Stimulated activated naive CD8-positive, alpha-beta T cell treated with anti-CD3 and anti-CD28 coated beads, Interleukin-15, Interleukin-2, amounts not matched to agents 100 ng/mL and 50 ng/mL, for 24 hours (primary cell): ENCODE data around the gene CDK5R2.
A peak's percentile ranks its signal among the peaks of the same experiment; 100 is the strongest.

Experiments
- H3K27ac Mint-ChIP-seq: one replicate; pipeline ENCODE4 v1.8.0; 2021; ENCODE audit warnings: mild to moderate bottlenecking, mixed read lengths
- H3K27me3 Mint-ChIP-seq: one replicate; pipeline ENCODE4 v1.8.0; 2021; ENCODE audit warnings: mixed read lengths
- H3K36me3 Mint-ChIP-seq: one replicate; pipeline ENCODE4 v1.8.0; 2021; ENCODE audit warnings: low read depth, mixed read lengths
- H3K4me1 Mint-ChIP-seq: one replicate; pipeline ENCODE4 v1.8.0; 2021; ENCODE audit warnings: low read depth, mixed read lengths
- H3K4me3 Mint-ChIP-seq: one replicate; pipeline ENCODE4 v1.8.0; 2021; ENCODE audit warnings: mild to moderate bottlenecking, mixed read lengths
- H3K9me3 Mint-ChIP-seq: one replicate; pipeline ENCODE4 v1.8.0; 2021; ENCODE audit warnings: mixed read lengths

Gene CDK5R2

DNA sequence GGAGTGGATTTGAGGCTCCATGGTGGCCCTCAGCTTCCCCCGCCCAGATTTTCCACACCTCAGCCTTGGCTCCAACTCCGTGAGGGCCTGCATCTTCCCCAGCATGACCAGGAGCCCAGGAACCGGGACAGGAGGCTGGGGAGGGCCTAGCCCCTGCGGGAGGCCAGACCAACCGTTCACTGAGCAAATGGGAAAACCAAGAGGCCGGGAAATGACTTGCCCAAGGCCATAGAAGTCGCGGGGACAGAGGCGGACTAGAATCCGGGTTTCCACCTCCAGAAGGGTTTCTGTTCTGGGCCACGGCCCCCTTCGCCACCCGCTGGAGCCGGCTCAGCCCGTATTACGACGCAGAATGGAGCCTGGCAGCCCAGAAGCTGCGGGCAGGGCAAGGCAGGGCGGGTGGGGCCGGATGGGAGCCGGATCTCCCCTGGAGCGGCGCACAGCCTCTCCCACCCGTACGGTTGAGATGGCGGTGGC, 41.7 kb downstream of the CDK5R2 start:
- Mint-ChIP-seq H3K4me1 (peaks cover 19% of the 10 kb centered on the region), H3K9me3 (no peaks in the 10 kb centered on the region), H3K36me3 (no peaks in the 10 kb centered on the region), H3K4me3 (no peak overlapping the region), H3K27me3 (peaks cover 71% of the 10 kb centered on the region), H3K27ac (no peak overlapping the region)

DNA sequence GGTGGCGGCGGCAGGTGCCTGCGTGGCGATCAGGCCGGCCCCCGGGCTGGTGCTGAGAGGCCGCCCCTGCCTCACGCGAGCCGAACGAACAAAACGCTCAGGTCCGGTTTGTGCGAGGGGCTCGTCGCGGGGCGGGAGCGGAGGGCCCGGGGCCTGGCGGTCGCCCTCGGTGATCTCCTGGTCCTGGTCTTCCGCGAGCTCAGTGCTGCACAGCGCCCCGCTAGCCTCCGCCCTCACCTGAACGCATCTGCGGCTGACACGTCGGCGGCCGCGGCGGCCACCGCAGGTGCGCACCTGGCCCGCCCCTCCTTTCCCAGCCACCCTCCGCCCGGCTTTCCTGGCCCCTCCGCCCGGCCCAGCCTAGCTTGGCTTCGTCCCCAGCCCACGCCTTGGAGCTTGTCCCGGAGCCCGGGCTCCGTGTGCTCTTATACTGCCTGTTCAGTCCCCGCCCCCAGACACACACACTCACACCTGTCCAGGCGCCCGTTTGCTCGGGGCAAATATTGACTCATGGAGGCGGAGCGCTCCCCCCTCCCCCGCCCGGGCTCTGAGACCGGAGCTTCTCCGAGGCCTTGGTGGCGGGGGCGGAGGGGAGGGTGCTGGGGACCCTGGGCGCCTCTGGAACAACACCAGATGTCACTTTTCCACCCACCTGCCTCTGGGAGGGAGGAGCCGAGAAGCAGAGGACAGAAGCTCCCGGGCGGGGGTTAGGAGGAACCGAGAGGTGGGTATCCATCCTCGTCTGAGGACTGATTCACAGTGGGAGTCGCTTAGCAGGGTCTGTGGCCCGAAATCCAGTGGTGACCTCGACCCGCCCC, 42.3 kb downstream of the CDK5R2 start:
- no peaks in the 10 kb centered on the region for H3K9me3 Mint-ChIP-seq
- H3K4me1 Mint-ChIP-seq: peaks cover 18% of the 10 kb centered on the region
- no peak overlapping the region for H3K27ac Mint-ChIP-seq
- no peak overlapping the region for H3K4me3 Mint-ChIP-seq
- H3K27me3 Mint-ChIP-seq: peaks cover 72% of the 10 kb centered on the region
- no peaks in the 10 kb centered on the region for H3K36me3 Mint-ChIP-seq

- H3K27ac Mint-ChIP-seq: no peak overlapping the region
- peaks cover 18% of the 10 kb centered on the region for H3K4me1 Mint-ChIP-seq
- H3K4me3 Mint-ChIP-seq: peak overlapping the region; percentile 43
- peaks cover 73% of the 10 kb centered on the region for H3K27me3 Mint-ChIP-seq
- no peaks in the 10 kb centered on the region for H3K9me3 Mint-ChIP-seq
- H3K36me3 Mint-ChIP-seq: no peaks in the 10 kb centered on the region
Observed at GRCh38 chr2:219002395-219003266, 43.2 kb downstream of the CDK5R2 start.

GRCh38 chr2:219003267-219003634, 43.8 kb downstream of the CDK5R2 start:
- H3K9me3 Mint-ChIP-seq: no peaks in the 10 kb centered on the region
- H3K27me3 Mint-ChIP-seq: peaks cover 72% of the 10 kb centered on the region
- H3K4me3 Mint-ChIP-seq: no peak overlapping the region
- H3K4me1 Mint-ChIP-seq: peaks cover 18% of the 10 kb centered on the region
- H3K36me3 Mint-ChIP-seq: no peaks in the 10 kb centered on the region
- H3K27ac Mint-ChIP-seq: no peak overlapping the region

- H3K4me1 Mint-ChIP-seq: peaks cover 18% of the 10 kb centered on the region
- H3K36me3 Mint-ChIP-seq: no peaks in the 10 kb centered on the region
- peaks cover 67% of the 10 kb centered on the region for H3K27me3 Mint-ChIP-seq
- no peaks in the 10 kb centered on the region for H3K9me3 Mint-ChIP-seq
- H3K4me3 Mint-ChIP-seq: no peak overlapping the region
- no peak overlapping the region for H3K27ac Mint-ChIP-seq
Observed at GRCh38 chr2:219003979-219004378, 44.5 kb downstream of the CDK5R2 start.

DNA sequence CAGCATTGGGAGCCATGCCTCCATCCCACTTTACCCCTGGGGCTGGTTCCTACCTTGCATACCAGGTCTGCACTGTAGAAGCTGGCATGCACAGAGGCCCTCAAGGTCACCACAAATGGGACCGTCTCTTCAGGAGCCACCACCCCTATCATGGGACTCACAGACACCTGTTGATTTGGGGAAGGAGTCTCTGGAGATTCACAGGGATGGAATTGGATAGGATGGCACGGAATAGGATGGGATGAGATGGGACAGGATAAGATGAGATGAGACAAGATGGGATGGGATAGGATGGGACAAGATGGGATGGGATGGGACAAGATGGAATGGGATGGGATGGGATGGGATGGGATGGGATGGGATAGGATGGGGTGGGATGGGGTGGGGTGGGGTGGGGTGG, 49.8 kb downstream of the CDK5R2 start:
- Mint-ChIP-seq H3K4me1 (no peaks in the 10 kb centered on the region), H3K36me3 (no peaks in the 10 kb centered on the region), H3K27ac (no peak overlapping the region), H3K9me3 (no peaks in the 10 kb centered on the region), H3K27me3 (peaks cover 29% of the 10 kb centered on the region), H3K4me3 (no peak overlapping the region)

GRCh38 chr2:219010162-219010756, 50.8 kb downstream of the CDK5R2 start:
- H3K9me3 Mint-ChIP-seq: no peaks in the 10 kb centered on the region
- no peak overlapping the region for H3K27ac Mint-ChIP-seq
- H3K4me3 Mint-ChIP-seq: no peak overlapping the region
- H3K36me3 Mint-ChIP-seq: no peaks in the 10 kb centered on the region
- no peaks in the 10 kb centered on the region for H3K4me1 Mint-ChIP-seq
- peaks cover 19% of the 10 kb centered on the region for H3K27me3 Mint-ChIP-seq

DNA sequence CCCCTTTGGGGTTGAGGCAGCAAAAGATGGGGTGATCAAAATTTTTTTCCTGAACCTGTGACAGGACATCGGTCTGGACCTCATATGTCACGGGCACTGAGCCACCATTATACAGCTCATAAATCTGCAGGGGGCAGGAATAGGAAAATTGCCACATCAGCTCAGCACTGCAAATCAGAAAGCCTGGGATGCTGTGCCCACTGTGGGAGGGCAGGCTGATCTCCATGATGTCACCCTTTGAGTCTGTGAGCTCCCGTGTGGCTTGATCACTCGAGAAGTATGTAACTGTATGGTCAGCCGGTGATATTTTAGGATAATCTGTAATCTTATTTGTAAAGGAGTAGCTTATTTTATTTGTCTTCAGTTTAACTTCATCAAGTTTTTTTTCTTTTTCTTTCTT, 51.4 kb downstream of the CDK5R2 start:
- Mint-ChIP-seq H3K27ac (no peak overlapping the region), H3K4me1 (no peaks in the 10 kb centered on the region), H3K4me3 (no peak overlapping the region), H3K36me3 (no peaks in the 10 kb centered on the region), H3K27me3 (peaks cover 13% of the 10 kb centered on the region), H3K9me3 (no peaks in the 10 kb centered on the region)
